ENCODE measurements around the gene MAPK11. TPM values are rescaled to one million over a fixed set of nuclear protein-coding genes. Genes with fewer than 3 reads are reported as not detected.

Gene MAPK11
- total and polyA plus RNA-seq, 9 of the 15 experiments (the other 6 are each of a cell fraction or from before 2014, with no cell fraction given) = 0.06 to 14.6 (median 5.3) TPM

DNA sequence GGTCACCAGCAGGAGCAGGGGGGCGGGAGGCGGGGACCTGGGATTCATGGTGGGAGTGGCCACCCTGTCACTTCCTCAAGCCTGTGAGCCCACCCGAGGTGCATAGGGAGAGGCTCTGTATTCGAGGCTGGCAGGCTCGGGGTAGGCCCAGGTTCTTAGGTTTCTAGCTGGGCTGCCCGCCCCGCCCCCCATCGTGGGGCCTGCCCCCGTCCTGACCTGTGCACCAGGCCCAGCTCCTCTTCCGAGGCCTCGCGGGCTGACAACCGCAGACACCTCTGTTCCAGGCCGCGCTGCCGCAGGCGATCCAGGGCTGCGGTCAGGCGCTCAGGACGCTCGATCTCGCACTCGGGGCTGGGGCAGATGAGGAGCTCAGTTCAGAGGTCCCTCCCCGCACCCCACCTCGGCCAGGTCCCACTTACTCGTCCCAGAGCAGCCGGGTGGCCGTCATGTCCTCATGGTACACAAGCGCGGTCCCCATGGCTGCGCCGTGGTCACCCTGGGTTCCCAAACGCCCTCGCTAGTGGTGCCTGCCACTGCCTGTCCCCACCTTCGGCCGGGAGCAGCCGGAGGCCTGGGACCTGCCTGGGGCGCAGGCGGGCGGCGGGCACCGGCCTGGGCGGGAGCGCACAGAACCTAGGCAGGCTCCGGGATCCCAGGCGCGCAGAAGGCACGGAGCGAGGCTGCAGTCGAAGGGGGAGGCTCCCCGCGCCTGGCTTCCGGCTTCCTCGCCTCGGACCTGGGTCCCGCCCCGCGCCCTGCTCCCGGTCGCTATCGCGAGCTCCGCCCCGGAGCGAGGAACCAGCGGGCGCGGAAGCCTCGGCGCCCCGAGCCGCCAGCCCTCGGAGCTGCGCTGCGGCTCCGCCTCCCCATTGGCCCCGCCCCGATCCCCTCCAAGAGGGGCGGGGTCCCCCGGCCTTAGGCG is 19.4 kb downstream of the MAPK11 start, which contains the start of gene HDAC10 (continued):
- TF ChIP-seq, protein P1, sequence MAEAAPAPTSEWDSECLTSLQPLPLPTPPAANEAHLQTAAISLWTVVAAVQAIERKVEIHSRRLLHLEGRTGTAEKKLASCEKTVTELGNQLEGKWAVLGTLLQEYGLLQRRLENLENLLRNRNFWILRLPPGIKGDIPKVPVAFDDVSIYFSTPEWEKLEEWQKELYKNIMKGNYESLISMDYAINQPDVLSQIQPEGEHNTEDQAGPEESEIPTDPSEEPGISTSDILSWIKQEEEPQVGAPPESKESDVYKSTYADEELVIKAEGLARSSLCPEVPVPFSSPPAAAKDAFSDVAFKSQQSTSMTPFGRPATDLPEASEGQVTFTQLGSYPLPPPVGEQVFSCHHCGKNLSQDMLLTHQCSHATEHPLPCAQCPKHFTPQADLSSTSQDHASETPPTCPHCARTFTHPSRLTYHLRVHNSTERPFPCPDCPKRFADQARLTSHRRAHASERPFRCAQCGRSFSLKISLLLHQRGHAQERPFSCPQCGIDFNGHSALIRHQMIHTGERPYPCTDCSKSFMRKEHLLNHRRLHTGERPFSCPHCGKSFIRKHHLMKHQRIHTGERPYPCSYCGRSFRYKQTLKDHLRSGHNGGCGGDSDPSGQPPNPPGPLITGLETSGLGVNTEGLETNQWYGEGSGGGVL (CRISPR knock-in tag; IDR thresholded peaks at IDR 0.05) = no peak
- TF ChIP-seq HNRNPK (IDR thresholded peaks at IDR 0.05; ENCODE audit: low read depth, low read length, poor library complexity, severe bottlenecking) (no peak), C11orf30 (IDR thresholded peaks at IDR 0.05; ENCODE audit: low read depth) (no peak), CBX1 (IDR thresholded peaks at IDR 0.05; ENCODE audit: low read depth) (no peak), YBX1 (IDR thresholded peaks at IDR 0.05) (no peak), PTBP1 (IDR thresholded peaks at IDR 0.05; ENCODE audit: low read depth, low read length) (no peak), RAD21 (CRISPR knock-in tag; conservative IDR thresholded peaks at IDR 0.05 in 1 of 2, IDR thresholded peaks at IDR 0.05 in 1 of 2) (no peak), MEF2D (tag; conservative IDR thresholded peaks at IDR 0.05; ENCODE audit: low read depth) (no peak), ZKSCAN3 (CRISPR knock-in tag; IDR thresholded peaks at IDR 0.05) (no peak), NR2F6 (CRISPR knock-in tag; IDR thresholded peaks at IDR 0.05) (no peak), ZFX (CRISPR knock-in tag; IDR thresholded peaks at IDR 0.05) (peak; percentile 71), STAG1 (CRISPR knock-in tag; IDR thresholded peaks at IDR 0.05; ENCODE audit: borderline replicate concordance) (no peak), RFX7 (CRISPR knock-in tag; IDR thresholded peaks at IDR 0.05) (no peak), HEY1 (CRISPR knock-in tag; IDR thresholded peaks at IDR 0.05; ENCODE audit: borderline replicate concordance) (no peak), DMBX1 (CRISPR knock-in tag; IDR thresholded peaks at IDR 0.05; ENCODE audit: borderline replicate concordance) (no peak), RAD51 (IDR thresholded peaks at IDR 0.05; ENCODE audit: borderline replicate concordance, low read depth) (no peak), PYGO2 (tag; IDR thresholded peaks at IDR 0.05) (no peak), XRCC5 (IDR thresholded peaks at IDR 0.05; ENCODE audit: low read depth, low read length) (no peak), CCNT2 (IDR thresholded peaks at IDR 0.05; ENCODE audit: borderline replicate concordance, extremely low read depth, insufficient read length, low read depth, low read length) (no peak), TFAP4 (CRISPR knock-in tag; IDR thresholded peaks at IDR 0.05; ENCODE audit: borderline replicate concordance) (no peak)
- TF ChIP-seq, protein P2, sequence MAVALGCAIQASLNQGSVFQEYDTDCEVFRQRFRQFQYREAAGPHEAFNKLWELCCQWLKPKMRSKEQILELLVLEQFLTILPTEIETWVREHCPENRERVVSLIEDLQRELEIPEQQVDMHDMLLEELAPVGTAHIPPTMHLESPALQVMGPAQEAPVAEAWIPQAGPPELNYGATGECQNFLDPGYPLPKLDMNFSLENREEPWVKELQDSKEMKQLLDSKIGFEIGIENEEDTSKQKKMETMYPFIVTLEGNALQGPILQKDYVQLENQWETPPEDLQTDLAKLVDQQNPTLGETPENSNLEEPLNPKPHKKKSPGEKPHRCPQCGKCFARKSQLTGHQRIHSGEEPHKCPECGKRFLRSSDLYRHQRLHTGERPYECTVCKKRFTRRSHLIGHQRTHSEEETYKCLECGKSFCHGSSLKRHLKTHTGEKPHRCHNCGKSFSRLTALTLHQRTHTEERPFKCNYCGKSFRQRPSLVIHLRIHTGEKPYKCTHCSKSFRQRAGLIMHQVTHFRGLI (CRISPR knock-in tag; IDR thresholded peaks at IDR 0.05) = no peak
- TF ChIP-seq, protein P3, sequence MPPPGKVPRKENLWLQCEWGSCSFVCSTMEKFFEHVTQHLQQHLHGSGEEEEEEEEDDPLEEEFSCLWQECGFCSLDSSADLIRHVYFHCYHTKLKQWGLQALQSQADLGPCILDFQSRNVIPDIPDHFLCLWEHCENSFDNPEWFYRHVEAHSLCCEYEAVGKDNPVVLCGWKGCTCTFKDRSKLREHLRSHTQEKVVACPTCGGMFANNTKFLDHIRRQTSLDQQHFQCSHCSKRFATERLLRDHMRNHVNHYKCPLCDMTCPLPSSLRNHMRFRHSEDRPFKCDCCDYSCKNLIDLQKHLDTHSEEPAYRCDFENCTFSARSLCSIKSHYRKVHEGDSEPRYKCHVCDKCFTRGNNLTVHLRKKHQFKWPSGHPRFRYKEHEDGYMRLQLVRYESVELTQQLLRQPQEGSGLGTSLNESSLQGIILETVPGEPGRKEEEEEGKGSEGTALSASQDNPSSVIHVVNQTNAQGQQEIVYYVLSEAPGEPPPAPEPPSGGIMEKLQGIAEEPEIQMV (tag; conservative IDR thresholded peaks at IDR 0.05; ENCODE audit: low read depth) = no peak

Data from K562 (cell line).